GM21717 (cell line): Measurements from ENCODE around the gene CASTOR2.
"Not testable (repeated sequence)": the region's sequence is repeated elsewhere in the genome, so short reads cannot be mapped to it uniquely, and the experiment has no call there.

Experiments used
- ATAC-seq: cut with Tn5 transposase; IDR thresholded peaks from one replicate; pipeline ENCODE4 v1.9.1; 2021; ENCODE audit warnings: mild to moderate bottlenecking, moderate library complexity; ENCODE audit not compliant: unreplicated experiment

The CASTOR2 gene

GRCh38 chr7:74994869-74995543 lies 30.5 kb downstream of the CASTOR2 start:
- not testable (repeated sequence) for ATAC-seq

GRCh38 chr7:74996361-74996760 lies 31.9 kb downstream of the CASTOR2 start:
- ATAC-seq, result not testable (repeated sequence)

- not testable (repeated sequence) for ATAC-seq
These were observed 33.3 kb downstream of the CASTOR2 start for GRCh38 chr7:74997811-74998210.

- ATAC-seq, result not testable (repeated sequence)
These were observed 36.9 kb downstream of the CASTOR2 start for GRCh38 chr7:75001356-75001755.

GRCh38 chr7:75010036-75010435 lies 45.5 kb downstream of the CASTOR2 start:
- ATAC-seq, result no peak

- no peak for ATAC-seq
These were observed 53.3 kb downstream of the CASTOR2 start for GRCh38 chr7:75017832-75018231.

- no peak for ATAC-seq
These were observed 54.3 kb downstream of the CASTOR2 start for GRCh38 chr7:75018570-75019364.

- ATAC-seq, result no peak
These were observed 55.3 kb downstream of the CASTOR2 start for GRCh38 chr7:75019800-75020199.

- ATAC-seq, result no peak
These were observed 60.4 kb downstream of the CASTOR2 start for GRCh38 chr7:75024922-75025321.

- ATAC-seq, result no peak
These were observed 63.8 kb downstream of the CASTOR2 start for GRCh38 chr7:75028299-75028698.

- ATAC-seq, result no peak
These were observed 68.6 kb downstream of the CASTOR2 start for GRCh38 chr7:75033064-75033463.

- no peak for ATAC-seq
These were observed 69.3 kb downstream of the CASTOR2 start for GRCh38 chr7:75033826-75034225.

GRCh38 chr7:75038508-75038907 lies 74.0 kb downstream of the CASTOR2 start:
- ATAC-seq, result no peak

- ATAC-seq, result no peak
These were observed 74.7 kb downstream of the CASTOR2 start for GRCh38 chr7:75039166-75039565.

- no peak for ATAC-seq
These were observed 75.2 kb downstream of the CASTOR2 start for GRCh38 chr7:75039709-75040108.

- ATAC-seq, result no peak
These were observed 76.0 kb downstream of the CASTOR2 start for GRCh38 chr7:75040512-75040911.

GRCh38 chr7:75042286-75042685 lies 77.8 kb downstream of the CASTOR2 start:
- ATAC-seq, result no peak

- ATAC-seq, result no peak
These were observed 78.6 kb downstream of the CASTOR2 start for GRCh38 chr7:75042831-75043703.

GRCh38 chr7:75045881-75046280 lies 81.4 kb downstream of the CASTOR2 start:
- ATAC-seq, result no peak

- ATAC-seq, result no peak
These were observed 84.2 kb downstream of the CASTOR2 start for GRCh38 chr7:75048435-75049379.
